GM10266 (cell line): ENCODE data around the gene SDCCAG8.

Experiments used
- DNase-seq: peaks from one replicate; pipeline ENCODE4 v3.0.0; 2012; ENCODE audit errors: extremely low spot score
- CTCF ChIP-seq: IDR thresholded peaks from 2 replicates; pipeline ENCODE4 v1.5.1; 2012; ENCODE audit warnings: mild to moderate bottlenecking, low read depth; ENCODE audit not compliant: control insufficient read depth, insufficient read depth; ENCODE audit errors: missing control alignments

SDCCAG8 gene

GRCh38 chr1:243271996-243272395 is 16.2 kb downstream of the SDCCAG8 start:
- no peak for DNase-seq
- TF ChIP-seq CTCF, result no peak

GRCh38 chr1:243272401-243272800 is 16.6 kb downstream of the SDCCAG8 start:
- DNase-seq, result no peak
- TF ChIP-seq CTCF, result no peak

- no peak for TF ChIP-seq CTCF
These were observed 17.7 kb downstream of the SDCCAG8 start for GRCh38 chr1:243273506-243273905.

GRCh38 chr1:243273945-243274344 is 18.1 kb downstream of the SDCCAG8 start:
- TF ChIP-seq CTCF, result no peak
- DNase-seq, result no peak

More at GRCh38 chr1:243273506-243273905, 17.7 kb downstream of the SDCCAG8 start:
- no peak for DNase-seq

- TF ChIP-seq CTCF, result no peak
- DNase-seq, result no peak
These were observed 19.5 kb downstream of the SDCCAG8 start for GRCh38 chr1:243275316-243275715.

- TF ChIP-seq CTCF, result no peak
- DNase-seq, result no peak
These were observed 24.8 kb downstream of the SDCCAG8 start for GRCh38 chr1:243280571-243281129.

GRCh38 chr1:243281672-243282071 is 25.8 kb downstream of the SDCCAG8 start:
- no peak for TF ChIP-seq CTCF

More at GRCh38 chr1:243281672-243282071, 25.8 kb downstream of the SDCCAG8 start:
- no peak for DNase-seq
